PC-9 (cell line): ENCODE results near the gene ZNF350.
"Not testable (repeated sequence)": the region's sequence is repeated elsewhere in the genome, so short reads cannot be mapped to it uniquely, and the experiment has no call there.

Experiments
- CTCF ChIP-seq: fragments of 200-600 bp; sonication (generic); conservative IDR thresholded peaks from 2 replicates; pipeline ENCODE4 v1.6.1; 2017; ENCODE audit warnings: mixed run types, antibody characterized with exemption, mild to moderate bottlenecking, moderate library complexity
- EZH2 ChIP-seq: fragments of 200-600 bp; sonication (generic); IDR thresholded peaks from 2 replicates; pipeline ENCODE4 v1.8.0; 2017; ENCODE audit warnings: antibody characterized with exemption, low read depth

DNA sequence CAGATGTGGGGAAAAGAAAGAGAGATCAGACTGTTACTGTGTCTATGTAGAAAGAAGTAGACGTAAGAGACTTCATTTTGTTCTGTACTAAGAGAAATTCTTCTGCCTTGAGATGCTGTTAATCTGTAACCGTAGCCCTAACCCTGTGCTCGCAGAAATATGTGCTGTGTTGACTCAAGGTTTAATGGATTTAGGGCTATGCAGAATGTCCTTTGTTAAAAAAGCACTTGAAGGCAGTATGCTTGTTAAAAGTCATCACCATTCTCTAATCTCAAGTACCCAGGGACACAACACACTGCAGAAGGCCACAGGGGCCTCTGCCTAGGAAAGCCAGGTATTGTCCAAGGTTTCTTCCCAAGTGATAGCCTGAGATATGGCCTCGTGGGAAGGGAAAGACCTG, 37.8 kb upstream of the ZNF350 start:
- not testable (repeated sequence) for TF ChIP-seq CTCF, EZH2
